T-helper 9 cell (primary cell): ENCODE measurements around the gene GSTA4.
"Not testable (repeated sequence)": the region's sequence is repeated elsewhere in the genome, so short reads cannot be mapped to it uniquely, and the experiment has no call there.

Experiments
- DNase-seq: peaks from one replicate; pipeline ENCODE4 v3.0.0-alpha.2; 2020

The GSTA4 gene

GRCh38 chr6:52969359-52969758 lies 25.7 kb downstream of the GSTA4 start:
- no peak for DNase-seq

GRCh38 chr6:52966101-52966500 lies 29.0 kb downstream of the GSTA4 start:
- DNase-seq: no peak

GRCh38 chr6:52965380-52965779 lies 29.7 kb downstream of the GSTA4 start:
- no peak for DNase-seq

- DNase-seq: no peak
Measured at GRCh38 chr6:52964318-52964717, 30.8 kb downstream of the GSTA4 start.

- no peak for DNase-seq
Measured at GRCh38 chr6:52962701-52963100, 32.4 kb downstream of the GSTA4 start.

GRCh38 chr6:52961022-52961421 lies 34.1 kb downstream of the GSTA4 start:
- DNase-seq: not testable (repeated sequence)

- DNase-seq: not testable (repeated sequence)
Measured at GRCh38 chr6:52960211-52960610, 34.9 kb downstream of the GSTA4 start.

- no peak for DNase-seq
Measured at GRCh38 chr6:52958546-52959255, 36.4 kb downstream of the GSTA4 start.

GRCh38 chr6:52955871-52956270 lies 39.2 kb downstream of the GSTA4 start:
- DNase-seq: no peak

- no peak for DNase-seq
Measured at GRCh38 chr6:52953911-52954839, 40.9 kb downstream of the GSTA4 start.

GRCh38 chr6:52946306-52946705 lies 48.8 kb downstream of the GSTA4 start:
- no peak for DNase-seq

- DNase-seq: not testable (repeated sequence)
Measured at GRCh38 chr6:52942821-52943220, 52.3 kb downstream of the GSTA4 start.

GRCh38 chr6:52942221-52942620 lies 52.9 kb downstream of the GSTA4 start:
- DNase-seq: no peak

- no peak for DNase-seq
Measured at GRCh38 chr6:52937908-52938307, 57.2 kb downstream of the GSTA4 start.

GRCh38 chr6:52933778-52934177 lies 61.3 kb downstream of the GSTA4 start:
- DNase-seq: no peak

- no peak for DNase-seq
Measured at GRCh38 chr6:52931351-52931750, 63.7 kb downstream of the GSTA4 start.

- no peak for DNase-seq
Measured at GRCh38 chr6:52929321-52930164, 65.5 kb downstream of the GSTA4 start.
